Measurements from ENCODE around the gene LDB2.

- TF ChIP-seq, protein P1, sequence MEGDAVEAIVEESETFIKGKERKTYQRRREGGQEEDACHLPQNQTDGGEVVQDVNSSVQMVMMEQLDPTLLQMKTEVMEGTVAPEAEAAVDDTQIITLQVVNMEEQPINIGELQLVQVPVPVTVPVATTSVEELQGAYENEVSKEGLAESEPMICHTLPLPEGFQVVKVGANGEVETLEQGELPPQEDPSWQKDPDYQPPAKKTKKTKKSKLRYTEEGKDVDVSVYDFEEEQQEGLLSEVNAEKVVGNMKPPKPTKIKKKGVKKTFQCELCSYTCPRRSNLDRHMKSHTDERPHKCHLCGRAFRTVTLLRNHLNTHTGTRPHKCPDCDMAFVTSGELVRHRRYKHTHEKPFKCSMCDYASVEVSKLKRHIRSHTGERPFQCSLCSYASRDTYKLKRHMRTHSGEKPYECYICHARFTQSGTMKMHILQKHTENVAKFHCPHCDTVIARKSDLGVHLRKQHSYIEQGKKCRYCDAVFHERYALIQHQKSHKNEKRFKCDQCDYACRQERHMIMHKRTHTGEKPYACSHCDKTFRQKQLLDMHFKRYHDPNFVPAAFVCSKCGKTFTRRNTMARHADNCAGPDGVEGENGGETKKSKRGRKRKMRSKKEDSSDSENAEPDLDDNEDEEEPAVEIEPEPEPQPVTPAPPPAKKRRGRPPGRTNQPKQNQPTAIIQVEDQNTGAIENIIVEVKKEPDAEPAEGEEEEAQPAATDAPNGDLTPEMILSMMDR (IDR thresholded peaks at IDR 0.05; ENCODE audit: insufficient read depth, low read depth, low read length), result no peak
- TF ChIP-seq EZH2 (IDR thresholded peaks at IDR 0.05; ENCODE audit: insufficient read depth, low read length), result no peak
Measured at GRCh38 chr4:16846540-16847117, 51.8 kb downstream of the LDB2 start.

Data from astrocyte (in vitro differentiated cells and primary cell).